ENCODE results near the gene KAT7.

Gene KAT7

DNA sequence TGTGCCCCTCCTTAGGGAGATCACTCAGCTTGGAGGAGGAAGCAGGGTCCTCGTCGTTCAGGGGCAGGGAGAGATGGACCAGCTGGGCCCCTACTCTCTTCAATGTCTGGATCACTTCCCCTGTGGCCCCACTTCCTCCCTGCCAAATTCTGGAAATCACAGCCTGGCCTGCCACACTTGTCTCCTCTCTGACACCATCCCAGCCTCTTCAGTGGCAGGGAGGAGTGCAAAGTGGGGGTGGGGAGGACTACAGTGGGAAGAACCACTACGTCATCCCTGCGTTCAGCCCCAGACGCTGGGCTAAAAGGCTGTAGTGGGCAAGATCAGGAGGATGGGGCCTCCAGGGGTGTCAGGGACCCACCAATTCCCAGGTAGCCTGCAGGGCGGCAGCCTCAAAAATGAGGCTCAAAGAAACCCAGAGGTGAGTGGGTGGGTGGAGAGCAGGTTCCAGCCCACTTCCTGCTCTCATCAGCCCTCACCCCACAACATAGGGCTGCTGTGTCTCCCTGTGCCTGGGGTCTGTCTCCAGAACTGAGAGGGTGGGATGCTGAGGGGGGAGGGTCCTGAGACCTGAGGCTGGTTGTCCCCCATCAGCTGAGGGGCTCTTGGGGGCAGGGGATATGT lies 84.4 kb downstream of the KAT7 start:
- DNase-seq (ENCODE audit: low read depth) = no peak

DNA sequence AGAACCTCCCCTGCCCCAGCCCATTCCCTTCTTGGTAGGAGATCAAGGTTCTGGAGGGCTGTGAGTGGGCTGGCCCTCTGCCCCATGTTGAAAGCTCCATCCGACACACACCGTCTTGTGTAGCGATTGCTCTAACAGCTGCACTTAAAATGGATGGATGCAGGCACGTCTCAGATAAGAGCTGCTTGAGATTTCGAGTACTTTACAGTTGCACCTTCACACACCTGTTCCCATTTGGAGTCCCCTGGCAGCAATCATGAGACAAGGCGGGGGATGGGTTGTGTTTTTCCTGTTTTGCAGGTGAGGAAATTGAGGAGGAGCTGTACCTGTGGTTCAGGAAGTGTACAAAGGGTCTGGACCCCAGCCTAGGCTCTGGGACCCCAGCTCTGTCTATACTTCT lies 85.0 kb downstream of the KAT7 start:
- no peak for DNase-seq (ENCODE audit: low read depth)

DNA sequence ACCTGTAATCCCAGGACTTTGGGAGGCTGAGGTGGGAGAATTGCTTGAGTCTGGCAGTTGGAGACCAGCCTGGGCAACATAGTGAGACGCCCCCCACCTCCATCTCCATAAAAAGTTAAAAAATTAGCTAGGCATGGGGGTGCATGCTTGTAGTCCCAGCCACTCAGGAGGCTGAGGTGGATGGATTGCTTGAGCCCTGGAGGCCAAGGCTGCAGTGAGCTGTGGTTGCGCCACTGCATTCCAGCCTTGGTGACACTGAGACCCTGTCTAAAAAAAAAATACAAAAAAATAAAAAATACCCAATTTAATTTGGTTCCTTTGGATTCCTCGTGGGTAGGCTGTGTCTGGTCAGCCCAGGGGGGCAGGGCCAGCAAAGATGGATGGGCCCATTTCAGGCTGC lies 85.4 kb downstream of the KAT7 start:
- no peak for DNase-seq (ENCODE audit: low read depth)

GRCh38 chr17:49874911-49875310 lies 86.4 kb downstream of the KAT7 start:
- DNase-seq (ENCODE audit: low read depth) = no peak

DNA sequence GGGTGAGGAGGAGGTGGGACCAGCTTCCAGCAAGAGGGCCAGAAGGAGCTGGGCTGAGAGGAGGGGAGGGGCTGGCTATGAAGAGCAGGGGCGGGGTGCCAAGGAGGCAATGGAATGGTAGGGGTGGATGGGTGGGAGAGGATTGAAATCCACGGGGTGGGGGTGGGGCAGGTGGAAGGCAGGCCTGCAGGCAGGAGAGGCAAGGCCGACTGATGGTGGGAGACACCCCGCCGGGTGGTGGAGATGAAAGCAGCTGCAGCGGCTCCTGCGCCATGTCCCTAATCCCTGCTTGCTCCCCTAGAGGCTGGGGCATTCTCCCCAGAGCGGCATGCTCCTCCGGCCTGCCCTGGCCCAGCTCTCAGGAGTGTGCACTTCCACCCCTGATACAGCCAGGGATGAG lies 87.2 kb downstream of the KAT7 start:
- DNase-seq (ENCODE audit: low read depth) = no peak

GRCh38 chr17:49878931-49879904 lies 90.7 kb downstream of the KAT7 start:
- DNase-seq (ENCODE audit: low read depth) = no peak

DNA sequence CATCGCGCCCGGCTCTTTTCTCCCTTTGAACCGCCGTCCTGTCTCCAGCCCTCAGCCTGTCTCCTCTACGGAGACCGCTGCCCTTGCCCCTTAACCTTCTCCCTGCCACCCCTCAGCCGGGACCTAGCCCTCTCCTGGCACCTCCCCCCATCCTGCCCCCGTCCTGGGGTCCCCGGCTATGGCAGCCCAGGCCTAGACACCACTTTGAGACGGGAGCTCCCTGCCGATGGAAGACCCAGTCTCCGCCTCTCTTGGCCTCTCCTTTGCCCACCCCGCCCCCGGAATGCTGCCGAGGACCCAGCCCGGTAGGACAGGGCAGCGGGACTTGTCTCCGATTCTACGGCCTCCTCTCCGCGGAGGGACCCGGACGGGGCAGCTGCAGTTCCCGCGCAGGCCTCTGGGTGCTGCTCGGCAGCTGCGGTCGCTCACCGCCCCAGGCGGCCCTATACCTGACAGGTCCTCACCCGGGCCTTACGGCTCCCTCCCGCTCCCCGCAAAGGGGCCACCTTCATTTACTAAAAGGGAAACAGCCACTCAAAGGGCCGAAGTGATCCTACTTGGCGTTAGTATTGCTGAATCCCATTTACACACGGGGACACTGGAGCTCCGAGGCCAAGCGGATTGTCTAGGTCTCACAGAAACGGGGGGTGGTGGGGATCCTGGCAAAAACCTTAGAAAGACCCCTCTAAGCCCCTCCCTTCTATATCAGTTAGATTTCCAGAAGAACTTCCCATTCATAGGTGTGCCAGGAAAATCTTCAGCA lies 92.0 kb downstream of the KAT7 start:
- DNase-seq (ENCODE audit: low read depth) = peak; percentile 75

DNA sequence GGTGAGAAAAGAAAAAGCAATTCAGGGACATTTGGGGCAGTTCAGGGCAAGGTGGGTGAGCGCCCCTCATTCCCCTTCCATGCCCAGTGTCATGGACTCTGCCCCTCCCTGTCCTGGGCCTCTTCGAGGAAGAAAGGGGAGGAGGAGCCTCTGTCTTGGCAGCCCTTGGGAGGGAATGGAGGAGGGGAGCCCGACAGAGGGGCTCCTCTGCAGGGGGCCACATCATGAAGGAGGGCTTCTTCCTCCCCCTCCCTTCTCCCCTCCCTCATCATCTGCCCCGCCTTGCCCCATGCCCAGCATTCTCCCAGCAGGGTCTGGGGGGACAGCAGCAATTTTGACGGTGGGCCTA lies 92.5 kb downstream of the KAT7 start:
- no peak for DNase-seq (ENCODE audit: low read depth)

DNA sequence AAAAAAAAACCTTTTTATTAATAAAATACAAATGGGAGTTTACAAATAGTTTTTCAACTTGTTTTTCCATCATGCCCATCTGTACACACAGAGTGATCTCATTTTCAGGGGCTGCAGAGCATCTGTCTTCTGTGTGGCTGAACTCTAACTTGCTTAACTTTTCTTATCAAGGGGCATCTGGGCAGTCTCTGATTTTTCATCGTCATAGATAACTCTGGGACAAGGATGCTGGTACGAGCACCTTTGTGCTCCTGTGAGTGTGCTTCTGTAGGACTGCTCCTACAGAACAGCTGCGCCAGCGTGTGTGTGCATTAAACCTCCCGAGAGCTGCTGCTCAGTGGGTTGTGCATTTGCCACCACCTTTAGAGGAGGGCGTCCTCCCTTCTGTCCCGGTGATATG lies 94.0 kb downstream of the KAT7 start:
- DNase-seq (ENCODE audit: low read depth) = no peak
